ELR (cell line): Measurements from ENCODE around the gene CD55.
A peak's percentile ranks its signal among the peaks of the same experiment; 100 is the strongest.
"Not testable (repeated sequence)": the region's sequence is repeated elsewhere in the genome, so short reads cannot be mapped to it uniquely, and the experiment has no call there.

ENCODE experiments used
- DNase-seq: peaks from one replicate; pipeline ENCODE4 v3.0.0-alpha.2; 2015; ENCODE audit warnings: low read depth

Gene CD55

DNA sequence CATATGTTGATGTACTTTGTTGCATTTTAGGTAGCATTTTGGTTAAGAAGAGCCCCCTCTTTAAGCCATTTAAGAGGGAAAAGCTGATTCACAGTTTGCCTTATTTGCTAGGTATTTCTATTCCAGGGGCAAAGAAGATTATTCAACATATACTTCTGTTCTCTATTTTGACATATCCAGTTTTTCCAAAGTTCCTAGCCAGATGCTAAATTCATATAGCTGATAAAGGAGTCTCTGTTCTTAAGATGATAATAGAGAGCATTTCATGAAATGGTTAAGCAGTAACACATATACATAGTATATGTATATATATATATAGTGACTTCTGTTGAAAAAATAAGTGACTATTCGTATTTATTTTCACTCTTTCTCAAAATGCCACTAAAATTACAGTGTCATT is 15.5 kb upstream of the CD55 start:
- no peak for DNase-seq

DNA sequence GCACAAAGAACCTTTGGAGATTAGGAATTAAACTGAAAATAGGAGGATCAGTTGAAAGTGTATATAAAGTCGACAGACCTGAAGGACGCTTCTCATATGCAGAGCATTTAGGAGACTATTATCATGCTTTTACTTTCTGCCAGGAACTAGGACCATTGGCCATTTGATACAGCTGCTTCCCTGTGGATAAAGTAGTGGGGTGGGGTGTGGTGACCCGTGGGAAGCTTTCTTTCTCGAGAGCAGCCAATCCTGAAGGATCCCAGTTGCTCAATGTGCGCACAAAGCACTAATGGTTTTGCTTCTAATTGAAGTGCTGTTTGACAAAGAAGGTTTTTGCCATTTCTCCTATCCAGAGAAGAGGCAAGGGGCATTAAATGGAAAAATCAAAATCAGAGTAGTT is 14.9 kb upstream of the CD55 start:
- no peak for DNase-seq

DNA sequence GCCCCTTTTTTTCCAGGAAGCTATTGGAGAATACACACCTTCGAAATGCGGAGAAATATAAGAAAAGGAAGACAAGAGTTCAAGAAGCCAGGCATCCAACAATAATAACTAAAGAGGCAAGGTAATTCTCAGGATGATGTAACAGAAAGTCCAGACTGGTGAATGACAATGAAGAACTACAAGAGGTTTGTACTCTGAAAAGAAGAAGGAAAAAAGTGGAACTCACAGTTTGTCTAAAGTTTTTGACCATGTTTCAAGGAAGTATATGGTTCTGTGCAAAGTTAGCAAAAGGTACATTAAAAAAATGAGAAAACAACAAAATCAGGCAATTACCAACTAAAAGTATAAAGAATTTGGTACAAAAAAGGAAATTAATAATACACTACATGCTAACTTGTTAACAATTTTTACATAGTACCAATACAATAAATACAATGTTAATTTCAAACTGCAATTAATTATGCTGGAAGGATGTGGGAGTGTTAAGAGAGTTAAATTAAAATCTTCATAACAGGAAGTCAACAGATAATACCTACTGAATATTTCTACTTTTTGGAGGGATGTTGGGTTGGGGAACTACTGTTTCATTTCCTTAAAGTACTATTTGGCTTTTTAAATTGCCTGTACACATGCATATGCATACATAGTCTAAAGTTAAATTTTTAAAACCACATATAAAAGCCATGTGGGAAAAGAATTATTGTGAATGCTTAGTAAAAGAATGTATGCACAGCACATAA is 12.9 kb upstream of the CD55 start:
- no peak for DNase-seq

DNA sequence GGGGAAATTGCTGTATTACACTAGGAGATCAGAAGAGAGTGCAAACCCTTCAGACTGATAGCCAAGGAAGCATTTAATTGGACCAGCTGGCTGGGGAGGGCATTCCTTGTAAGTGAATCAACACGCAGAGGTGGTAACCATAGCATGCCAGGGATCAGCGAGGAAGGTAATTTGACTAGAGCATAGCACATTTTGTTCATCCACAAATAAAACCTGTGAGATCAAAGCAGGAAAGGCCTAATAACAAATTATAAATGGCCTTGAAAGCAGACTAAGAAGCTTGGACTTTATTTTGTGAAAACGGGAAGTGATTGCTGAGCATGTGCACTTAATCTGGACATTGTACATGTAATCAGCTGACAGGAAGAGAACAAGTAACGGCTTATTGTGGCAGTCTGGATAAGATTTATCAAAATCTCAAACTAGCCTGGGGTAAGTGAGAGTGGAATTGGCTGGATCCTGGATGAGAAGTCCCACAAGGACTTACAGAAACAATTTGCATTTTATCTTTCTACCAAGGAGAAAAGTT is 11.7 kb upstream of the CD55 start:
- peak; percentile 86 for DNase-seq

DNA sequence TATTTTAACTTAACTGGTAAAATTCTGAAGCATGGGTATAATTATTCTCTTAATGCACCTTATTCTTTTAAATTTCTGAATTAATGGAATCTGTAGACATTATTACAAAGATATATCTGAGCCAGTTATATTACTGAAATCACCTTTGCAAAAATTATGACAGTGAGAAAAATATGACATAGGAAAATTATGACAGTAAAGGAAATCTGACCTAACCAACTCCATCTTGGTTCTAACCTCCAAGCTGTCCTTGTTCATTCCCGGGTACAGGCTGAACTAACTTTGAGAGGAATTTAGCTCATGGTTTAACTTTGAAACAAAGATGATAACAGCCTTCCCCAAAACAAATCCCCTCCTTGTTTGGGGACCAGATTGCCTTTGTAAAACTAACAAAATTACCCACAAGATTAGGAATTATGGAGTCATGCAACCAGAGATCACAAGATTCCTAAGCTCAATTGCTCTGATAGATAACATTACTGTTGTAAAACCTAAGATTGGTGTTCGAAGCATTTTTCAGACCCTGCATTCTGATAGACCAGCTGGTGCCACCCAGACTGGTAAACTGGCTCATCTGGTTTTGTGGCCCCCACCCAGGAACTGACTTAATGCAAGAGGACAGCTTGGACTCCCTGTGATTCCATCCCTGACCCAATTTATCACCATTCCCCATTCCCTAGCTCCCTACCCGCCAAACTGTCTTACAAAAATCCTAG is 9.4 kb upstream of the CD55 start:
- DNase-seq, result no peak

DNA sequence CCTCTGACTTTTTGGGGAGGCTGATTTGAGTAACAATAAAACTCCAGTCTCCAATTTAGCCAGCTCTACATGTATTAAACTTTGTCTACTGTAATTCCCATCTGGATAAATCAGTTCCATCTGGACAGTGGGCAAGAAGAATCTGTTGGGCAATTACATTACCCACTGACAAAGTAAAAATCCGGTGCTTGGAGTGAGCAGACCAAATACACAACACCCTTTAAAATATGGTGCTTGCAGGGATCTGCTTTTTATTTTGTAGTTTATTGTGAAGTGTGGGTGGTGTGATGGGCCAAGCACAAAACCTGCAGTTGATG is 8.9 kb upstream of the CD55 start:
- DNase-seq, result no peak

DNA sequence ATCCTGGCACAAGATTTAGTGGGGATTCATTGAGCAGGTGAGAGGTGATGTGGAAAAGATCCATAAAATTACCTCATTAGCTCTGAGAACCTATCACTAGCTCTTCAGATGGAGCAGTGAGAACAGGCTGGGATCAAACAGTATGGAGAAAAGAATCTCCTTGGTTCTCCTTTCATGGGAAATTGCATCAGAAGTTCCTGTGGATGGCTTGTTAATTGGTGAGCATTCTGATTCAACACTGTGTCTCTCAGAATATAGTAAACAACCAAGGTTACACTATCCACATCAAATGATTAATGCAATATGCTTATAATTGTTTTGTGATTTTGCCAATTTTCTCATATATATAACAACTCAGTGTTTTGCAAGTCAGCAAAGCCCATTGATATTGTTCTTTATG is 8.3 kb upstream of the CD55 start:
- no peak for DNase-seq

DNA sequence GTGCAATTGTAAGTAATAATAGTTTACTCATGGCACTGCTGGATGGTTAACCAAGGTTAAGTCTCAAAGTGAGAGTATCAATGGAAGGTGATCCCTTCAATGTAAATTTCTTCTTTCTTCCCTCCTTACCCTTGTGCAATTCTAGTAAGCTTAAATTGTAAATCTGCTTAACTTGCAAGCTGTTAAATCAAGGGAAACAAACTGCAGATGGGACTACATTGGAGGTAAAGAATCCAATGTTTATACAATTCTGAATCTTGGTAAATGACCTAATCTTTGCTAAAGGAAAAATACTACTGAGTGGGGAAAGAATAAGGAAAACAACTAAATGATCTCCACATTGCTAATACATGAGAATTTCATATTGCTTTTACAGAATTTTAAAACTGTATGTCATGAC is 6.7 kb upstream of the CD55 start:
- DNase-seq, result no peak

DNA sequence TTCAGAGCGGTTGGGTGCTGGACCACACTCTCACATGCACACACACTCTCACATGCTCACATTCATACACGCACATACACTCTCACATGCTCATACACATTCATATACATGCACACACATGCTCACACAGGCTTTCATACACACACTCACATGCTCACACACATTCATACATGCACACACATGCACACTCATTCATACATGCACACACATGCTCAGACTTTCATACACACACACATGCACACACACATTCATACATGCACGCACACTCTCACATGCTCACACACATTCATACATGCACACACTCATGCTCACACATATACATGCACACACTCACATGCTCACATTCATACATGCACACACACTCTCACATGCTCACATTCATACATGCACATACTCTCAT is 6.0 kb upstream of the CD55 start:
- no peak for DNase-seq

DNA sequence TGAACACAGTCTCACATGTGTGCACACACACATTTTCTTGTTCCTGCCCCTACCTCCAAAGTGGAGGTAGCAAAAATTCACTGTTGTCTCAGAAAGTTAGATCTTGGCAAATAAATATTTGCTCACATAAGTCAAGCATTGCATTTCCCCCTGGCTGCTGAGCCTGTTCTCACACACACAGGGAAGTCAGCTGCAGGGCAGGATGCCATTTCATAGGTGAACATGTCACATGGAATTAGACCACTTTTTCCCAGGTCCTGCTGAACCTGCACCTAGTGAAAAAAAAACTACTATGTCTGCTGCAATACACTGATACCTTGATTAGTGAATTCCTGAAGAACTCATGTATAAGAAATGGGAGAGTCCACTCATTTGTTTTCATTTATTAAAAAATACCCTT is 5.3 kb upstream of the CD55 start:
- no peak for DNase-seq

DNA sequence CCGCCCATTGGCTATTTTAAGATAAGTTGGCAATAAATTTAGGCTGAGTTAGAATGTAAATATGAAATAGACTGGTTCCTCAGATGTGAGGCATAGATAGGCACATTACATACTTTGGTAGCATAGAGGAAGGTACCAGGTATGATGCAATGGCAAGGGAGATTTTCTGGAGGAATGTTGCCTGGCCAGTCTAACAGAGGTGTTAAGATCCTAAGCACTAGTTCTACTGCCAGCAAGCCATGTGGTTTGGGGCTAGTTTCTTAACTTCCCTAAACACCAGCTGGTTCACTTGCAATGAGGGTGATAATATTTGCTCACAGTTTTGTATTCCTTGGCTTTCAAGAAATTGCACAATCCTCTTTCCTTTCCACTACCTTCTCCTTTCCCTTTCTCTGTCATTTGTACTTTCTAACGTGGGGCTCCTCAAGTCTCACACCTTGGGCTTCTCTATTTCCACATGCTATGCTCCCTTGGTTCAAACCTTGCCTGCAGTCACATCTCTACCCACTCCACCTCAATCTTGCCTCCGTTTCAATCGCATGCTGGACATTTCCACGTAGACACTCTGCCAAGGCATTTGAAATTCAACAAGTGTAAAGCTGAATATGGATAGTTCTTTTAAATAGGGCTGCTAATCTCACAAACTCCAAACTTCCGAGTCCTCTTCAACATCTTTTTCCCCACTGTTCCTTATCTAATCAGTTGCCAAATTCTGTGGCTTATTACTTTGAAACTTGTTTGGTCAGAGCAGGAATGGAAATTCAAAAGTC is 4.7 kb upstream of the CD55 start:
- no peak for DNase-seq

DNA sequence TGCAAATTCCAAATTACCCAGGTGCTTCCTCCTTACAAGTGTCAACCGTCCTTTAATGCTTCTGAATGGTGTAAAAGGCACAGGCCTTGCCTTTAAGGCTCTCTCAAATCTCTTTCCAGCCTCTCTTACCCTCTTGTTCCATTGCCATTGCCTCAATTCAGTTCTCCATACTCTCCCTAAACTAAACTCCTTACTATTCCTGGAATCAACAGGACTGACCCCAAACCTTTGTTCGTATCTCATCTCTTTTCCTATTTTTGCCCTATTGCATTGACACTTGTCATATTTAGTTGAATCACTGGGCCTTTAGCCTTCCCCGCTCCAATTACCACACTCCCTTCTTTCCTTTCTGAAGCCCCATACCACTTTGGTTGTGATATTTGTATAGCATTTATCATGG is 3.9 kb upstream of the CD55 start:
- no peak for DNase-seq

DNA sequence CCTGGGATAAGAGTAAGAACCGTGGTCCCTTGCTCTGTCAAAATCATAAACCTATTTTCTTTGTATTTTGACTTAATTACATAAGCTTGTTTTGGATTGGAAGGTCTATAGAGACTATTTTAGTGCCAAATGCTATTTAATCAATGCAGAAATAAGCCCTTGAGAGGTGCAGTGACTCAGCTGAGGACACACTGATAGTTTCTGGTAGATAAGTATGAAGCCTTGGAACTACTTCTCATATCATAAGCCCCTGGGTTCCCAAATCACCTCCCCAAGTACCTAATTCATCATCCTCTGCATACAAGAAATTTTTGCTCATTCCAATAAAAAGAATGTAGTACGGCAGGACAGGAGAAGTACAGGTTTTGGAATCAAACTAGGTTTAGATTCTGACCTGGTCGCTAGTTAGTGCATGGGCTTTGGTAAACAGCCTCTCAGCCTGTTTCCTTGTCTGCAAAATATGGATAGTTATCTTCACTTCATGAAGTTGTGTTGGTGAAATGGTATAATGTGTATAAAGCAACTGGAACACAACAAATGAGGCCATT is 3.3 kb upstream of the CD55 start:
- DNase-seq, result no peak

DNA sequence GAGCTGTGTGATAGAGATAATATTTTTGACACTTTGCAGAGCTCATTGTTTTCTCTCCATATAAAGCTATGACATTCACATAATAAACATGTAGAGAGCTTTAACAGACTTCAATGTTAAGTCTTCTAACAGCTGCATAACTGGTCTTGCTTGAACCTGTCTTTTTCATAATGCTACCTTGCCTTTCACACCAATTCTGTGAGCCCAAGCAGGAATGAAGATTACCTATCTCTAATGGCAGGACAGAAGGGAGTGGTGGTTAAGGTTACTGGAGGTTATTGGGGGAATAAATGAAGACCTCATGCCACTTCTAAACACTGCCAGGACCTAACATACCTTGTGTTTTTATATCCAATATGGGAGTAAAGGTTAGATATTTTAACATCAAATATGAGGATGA is 2.3 kb upstream of the CD55 start:
- DNase-seq, result no peak

DNA sequence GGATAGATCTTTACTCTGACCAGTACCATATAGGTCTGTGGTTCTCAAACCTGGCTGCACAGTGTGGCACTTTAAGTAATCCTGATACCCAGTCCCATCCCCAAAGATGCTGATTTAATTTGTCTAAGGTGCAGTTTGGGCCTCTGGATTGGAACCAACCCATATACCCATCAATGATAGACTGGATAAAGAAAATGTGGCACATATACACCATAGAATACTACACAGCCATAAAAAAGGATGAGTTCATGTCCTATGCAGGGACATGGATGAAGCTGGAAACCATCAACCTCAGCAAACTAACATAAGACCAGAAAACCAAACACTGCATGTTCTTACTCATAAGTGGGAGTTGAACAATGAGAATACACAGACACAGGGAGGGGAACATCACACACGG is 1.4 kb upstream of the CD55 start:
- not testable (repeated sequence) for DNase-seq

DNA sequence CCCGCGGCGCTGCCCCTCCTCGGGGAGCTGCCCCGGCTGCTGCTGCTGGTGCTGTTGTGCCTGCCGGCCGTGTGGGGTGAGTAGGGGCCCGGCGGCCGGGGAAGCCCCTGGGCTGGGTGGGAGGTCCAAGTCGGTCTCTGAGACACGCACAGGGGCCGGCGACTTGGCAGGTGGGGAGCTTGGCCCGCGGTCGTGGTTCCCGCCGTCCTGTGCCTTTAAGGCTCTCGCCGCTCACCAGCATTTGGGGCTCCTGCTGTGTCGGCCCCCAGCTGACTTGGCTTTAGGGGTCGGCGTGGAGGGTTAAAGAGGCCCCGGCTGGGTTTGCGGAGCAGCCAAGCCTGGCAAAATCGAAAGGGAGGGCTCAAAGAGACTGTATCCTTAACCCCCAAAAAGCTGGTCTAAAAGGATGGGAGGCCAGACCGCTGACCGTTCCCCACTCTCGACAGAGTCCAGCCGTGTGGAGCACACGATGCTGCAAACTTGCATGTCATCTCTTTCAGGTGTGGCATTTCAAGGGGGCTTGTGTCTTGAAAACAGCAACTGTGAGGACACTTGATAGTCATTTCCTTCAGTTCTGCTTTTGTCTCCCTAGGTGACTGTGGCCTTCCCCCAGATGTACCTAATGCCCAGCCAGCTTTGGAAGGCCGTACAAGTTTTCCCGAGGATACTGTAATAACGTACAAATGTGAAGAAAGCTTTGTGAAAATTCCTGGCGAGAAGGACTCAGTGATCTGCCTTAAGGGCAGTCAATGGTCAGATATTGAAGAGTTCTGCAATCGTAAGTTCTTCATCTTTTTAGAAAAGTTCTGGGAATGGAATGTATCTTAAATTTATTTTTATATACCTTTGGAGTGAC is 540 bp downstream of the CD55 start:
- DNase-seq, result peak; percentile 36

DNA sequence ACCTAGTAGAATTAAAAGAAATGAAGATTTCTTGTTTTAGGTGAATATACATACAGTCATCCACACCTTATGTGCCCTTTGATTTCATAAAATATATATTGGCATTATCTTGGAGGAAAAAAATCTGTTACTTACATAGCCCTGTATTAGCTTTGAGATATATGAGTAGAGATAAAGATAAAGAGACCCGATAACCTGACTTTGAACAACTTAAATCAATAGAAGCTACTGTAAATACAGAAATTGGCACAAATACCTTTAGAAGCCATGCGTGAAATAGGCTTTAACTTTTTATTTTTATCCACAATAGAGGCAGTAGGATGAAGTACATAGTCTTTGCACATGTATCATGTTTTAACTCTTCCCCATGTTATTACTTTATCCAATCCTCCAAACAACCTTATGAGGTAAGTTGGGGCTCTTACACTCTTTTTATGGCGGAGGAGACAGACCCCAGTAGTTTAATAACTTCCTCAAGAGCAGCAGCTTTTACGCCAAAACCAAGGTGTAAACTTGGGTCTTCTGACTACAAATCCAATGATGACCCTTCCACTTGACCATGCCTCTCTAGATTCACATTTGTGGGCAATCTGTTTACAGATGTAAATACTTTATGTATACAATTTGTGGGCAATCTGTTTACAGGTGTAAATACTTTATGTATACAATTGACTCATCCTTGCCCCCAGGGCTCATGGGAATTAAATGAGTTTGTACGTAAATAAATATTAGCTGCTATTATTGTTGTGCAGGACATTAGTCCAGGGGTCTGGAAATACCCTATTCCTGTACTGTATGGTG is 2.1 kb downstream of the CD55 start:
- DNase-seq, result no peak

DNA sequence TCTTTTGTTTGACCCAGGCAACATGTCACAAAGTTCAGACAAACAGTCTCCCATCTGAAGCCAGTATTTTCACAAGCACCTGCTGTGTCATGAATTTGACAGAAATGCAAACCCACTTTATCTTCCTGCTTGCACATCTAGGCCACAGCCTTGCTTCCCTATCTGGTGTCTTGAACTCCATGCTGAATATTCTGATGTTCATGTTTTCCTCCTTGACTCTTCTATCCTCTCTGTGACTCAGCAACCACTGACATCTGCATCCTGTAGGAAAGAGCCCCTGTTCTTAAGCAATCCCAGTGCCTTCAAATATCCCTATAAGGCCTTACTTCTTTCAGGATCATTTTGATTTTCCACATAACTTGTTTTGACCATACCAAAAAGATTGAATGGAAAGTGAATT is 6.5 kb downstream of the CD55 start:
- peak; percentile 70 for DNase-seq

DNA sequence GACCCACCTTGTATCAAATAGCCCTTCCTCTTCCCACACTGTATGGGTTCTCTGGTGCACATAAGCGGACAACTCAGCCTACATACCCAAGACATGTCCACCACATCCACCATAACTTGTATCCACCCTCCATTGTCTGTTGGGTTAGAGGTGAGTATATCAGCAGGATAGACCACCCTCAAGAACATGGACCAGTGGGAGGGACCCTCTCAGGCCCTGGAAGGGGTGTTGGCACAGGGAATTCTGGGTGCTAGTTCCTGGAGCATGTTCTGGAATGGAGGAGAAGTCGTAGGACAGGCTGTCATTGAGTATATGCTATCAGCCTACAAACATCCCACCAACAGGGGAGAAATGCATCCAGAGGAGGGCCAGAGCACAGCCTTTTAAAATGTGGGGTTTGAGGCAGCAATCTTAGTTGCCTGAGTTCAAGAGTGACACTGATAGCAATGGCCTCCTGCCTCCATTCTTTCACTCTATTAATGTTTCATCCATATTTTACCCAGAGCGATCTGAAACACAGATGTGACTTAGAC is 7.5 kb downstream of the CD55 start:
- DNase-seq, result no peak

DNA sequence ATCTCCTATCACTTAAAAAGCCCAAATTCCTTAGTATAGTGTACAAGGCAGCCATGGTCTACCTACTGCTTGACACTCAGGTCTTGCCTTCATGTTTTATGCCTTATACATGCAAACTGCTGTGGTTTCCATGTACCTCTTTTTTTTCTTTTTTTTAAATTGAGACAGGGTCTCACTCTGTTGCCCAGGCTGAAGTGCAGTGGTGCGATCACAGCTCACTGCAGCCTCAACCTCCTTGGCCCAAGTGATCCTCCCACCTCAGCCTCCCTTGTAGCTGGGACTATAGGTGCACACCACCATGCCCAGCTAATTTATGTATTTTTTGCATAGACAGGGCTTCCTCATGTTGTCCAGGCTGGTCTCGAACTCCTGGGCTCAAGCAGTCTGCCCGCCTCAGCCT is 8.0 kb downstream of the CD55 start:
- no peak for DNase-seq
